Stimulated activated CD4-positive, alpha-beta T cell treated with anti-CD3 and anti-CD28 coated beads, Interleukin-15, amount 100 ng/mL, for 24 hours (primary cell): ENCODE results near the gene DOCK3.
"Not testable (repeated sequence)": the region's sequence is repeated elsewhere in the genome, so short reads cannot be mapped to it uniquely, and the experiment has no call there.

Source experiments
- DNase-seq: peaks from one replicate; pipeline ENCODE4 v3.0.0-alpha.2; 2020

Gene DOCK3

DNA sequence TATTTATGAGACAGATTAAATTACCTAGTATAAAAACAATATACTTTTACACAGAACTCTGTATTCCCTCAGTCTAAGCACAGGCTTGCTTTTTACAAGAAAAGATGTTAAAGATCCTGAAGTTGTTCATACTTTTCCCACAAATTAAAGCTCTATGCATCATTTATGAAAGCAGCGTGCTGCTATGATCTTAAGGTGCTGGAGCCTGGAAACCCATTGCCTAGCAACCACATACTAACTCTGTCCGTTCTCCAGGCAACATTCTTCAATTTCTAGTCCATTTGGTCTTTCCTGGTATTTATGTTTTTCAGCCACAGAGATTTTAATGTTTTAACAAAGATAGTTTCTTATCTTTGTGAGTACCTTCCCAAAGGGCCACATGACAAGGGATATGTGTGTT lies 312.0 kb downstream of the DOCK3 start:
- no peak for DNase-seq

GRCh38 chr3:50994537-50994936 lies 319.8 kb downstream of the DOCK3 start:
- no peak for DNase-seq

GRCh38 chr3:50995085-50995824 lies 320.5 kb downstream of the DOCK3 start:
- no peak for DNase-seq

- no peak for DNase-seq
These were observed 327.8 kb downstream of the DOCK3 start for GRCh38 chr3:51002495-51002894.

DNA sequence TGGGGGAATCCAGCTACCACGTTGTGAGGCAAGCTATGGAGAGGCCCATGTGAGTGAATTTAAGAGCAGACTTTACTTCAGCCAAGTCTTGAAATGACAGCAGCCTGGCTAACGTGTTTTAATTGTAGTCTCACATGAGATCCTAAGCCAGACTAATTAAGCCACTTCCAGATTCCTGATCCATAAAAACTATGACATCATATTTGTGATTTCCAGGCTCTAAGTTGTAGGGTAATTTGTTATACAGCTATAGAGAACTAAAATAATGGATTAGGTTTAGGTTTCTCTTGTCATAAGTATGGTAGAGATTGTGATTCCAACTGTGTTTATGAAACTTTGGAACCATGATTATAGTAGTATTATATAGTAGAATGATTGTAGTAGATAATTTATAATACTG lies 329.5 kb downstream of the DOCK3 start:
- no peak for DNase-seq

GRCh38 chr3:51024121-51024520 lies 349.4 kb downstream of the DOCK3 start:
- no peak for DNase-seq

DNA sequence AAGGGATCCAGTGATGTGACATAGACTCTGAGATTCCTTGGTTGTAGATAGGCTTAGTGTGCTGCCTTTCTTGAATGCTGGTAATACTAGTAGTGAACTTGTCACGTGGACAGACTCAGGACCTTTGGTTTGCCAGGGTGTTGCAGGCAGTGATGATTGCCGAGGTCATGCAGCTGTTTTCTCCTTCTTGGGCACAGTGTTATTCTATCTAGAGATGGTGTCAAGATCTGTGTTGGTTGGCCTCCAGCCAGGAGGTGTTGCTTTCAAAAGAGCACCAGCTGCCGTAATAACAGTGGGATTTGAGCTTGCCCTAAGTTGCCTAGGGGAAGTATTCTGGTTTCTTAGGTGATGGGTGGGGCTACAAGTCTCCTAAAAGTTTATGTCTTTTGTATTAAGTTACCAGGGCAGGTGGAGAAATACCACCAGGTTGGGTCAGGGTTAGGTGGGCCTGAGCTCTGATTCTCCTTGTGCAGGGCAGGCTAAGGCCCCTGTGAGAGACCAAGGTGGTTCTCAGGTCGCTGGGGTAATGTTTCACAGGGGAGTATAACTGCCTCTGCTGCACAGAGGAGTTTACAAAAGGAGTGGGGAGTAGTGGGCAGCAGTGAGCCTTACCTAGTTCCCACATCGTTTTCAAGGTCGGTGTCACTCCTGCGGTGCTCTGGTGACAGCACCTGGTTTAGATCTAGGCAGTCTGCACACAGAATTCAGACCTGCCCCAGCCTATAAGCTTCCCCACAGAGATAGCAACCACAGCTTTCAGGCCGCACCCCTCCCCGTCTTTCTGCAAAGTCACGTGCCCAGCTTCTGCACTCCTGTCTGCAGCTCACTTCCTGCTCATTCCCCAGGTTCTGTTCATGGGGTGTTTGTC lies 350.3 kb downstream of the DOCK3 start:
- DNase-seq: peak; percentile 75

DNA sequence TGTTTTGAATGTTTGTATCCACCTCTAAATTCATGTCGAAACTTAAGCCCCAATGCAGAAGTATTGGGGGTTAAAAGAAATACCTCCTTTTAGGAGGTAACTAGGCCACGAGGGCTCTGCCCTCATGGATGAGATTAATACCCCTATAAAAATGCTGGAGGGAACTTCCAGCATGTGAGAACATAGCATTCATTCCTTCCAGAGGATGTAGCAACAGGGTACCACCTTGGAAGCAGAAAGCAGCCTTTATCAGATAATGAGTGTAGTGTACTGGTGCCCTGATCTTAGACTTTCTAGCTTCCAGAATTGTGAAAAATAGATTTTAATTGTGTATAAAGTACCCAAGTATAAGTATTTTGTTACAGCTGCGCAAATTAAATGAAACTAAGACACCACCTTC lies 356.9 kb downstream of the DOCK3 start:
- no peak for DNase-seq

DNA sequence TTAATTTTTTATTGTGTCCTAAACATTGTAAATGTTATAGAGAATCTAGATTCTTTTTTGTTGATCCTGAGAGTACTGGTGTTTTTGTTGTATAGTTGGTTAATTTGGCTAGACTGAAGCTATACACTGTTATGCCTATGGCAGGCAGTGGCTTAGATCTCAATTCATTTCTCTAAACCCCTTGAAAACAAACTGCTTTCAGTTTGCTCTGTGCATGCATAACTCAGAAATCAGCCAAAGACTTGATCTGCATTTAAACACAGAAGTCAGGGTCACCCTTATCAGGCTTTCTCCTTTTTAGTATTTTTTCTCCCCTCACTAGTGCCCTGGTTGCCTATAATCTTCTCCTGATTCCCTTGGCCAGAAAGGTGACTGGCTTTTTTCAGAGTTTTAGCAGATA lies 360.9 kb downstream of the DOCK3 start:
- DNase-seq: no peak

DNA sequence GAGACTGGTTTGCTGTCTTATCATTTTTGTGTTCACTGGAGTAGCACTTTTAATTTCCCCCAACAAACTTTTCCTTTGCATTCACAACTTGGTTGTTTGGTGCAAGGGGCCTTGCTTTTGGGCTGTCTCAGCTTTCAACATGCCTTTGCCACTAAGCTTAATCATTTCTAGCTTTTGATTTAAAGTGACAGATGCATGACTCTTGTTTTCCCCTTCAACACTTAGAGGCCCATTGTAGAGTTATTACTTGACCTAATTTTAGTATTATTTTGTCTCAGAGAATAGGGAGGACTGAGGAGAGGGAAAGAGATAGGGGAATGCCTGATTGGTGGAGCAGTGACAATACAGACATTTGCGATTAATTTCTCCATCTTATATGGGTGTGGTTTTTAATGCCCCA lies 370.3 kb downstream of the DOCK3 start:
- DNase-seq: no peak

- DNase-seq: no peak
These were observed 377.8 kb downstream of the DOCK3 start for GRCh38 chr3:51052562-51052961.

DNA sequence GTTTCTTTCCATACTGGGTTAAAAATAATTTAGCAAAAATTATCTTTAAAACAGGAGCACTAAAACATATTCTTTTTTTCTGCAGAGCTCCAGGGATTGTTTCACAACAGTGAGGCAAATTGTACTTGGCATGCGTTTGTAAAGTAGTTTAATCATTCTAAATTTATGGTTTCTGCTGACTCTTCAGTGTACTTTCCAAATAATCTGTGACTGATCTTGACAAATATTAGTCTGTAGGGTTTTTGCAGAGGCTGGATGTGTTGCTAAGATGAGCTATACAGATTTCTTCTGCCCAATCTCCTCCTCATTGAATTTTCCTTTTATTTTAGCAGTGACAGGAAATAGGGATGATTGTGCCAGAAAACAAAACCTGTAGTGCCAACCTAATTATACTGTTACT lies 382.4 kb downstream of the DOCK3 start:
- no peak for DNase-seq

DNA sequence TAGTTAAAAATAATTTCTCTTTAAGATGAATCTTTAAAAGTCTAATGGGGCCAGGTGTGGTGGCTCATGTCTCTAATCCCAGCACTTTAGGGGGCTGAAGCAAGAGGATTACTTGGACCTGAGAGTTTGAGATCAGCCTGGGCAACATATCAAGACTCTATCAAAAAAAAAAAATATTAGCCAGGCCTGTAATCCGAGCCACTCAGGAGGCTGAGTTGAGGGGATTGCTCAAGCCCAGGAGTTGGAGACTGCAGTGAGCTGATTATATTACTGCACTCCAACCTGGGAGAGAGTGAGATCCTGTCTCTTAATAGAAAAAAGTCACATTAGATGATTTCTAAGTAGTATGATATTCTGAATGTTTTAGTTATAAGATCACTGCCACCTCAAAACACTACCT lies 388.3 kb downstream of the DOCK3 start:
- DNase-seq: no peak

- no peak for DNase-seq
These were observed 400.6 kb downstream of the DOCK3 start for GRCh38 chr3:51075221-51075775.

GRCh38 chr3:51082363-51082762 lies 407.6 kb downstream of the DOCK3 start:
- no peak for DNase-seq

- DNase-seq: no peak
These were observed 408.8 kb downstream of the DOCK3 start for GRCh38 chr3:51083490-51083889.

DNA sequence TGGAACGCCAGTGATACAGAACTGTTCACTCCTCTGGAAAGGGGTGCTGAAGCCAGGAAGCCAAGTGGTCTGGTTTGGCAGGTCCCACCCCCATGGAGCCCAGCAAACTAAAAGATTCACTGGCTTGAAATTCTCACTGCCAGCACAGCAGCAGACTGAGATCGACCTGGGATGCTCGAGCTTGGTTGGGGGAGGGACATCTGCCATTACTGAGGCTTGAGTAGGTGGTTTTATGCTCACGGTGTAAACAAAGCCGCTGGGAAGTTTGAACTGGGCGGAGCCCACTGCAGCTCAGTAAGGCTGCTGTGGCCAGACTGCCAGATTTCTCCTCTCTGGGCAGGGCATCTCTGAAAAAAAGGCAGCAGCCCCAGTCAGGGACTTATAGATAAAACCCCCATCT lies 417.4 kb downstream of the DOCK3 start:
- DNase-seq: not testable (repeated sequence)

DNA sequence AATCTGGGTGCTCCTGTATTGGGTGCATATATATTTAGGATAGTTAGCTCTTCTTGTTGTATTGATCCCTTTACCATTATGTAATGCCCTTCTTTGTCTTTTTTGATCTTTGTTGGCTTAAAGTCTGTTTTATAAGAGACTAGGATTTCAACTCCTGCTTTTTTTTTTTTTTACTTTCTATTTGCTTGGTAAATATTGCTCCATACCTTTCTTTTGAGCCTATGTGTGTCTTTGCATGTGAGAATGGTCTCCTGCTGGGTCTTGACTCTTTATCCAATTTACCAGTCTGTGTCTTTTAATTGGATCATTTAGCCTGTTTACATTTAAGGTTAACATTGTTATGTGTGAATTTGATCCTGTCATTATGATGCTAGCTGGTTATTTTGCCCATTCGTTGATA lies 420.1 kb downstream of the DOCK3 start:
- DNase-seq: not testable (repeated sequence)

DNA sequence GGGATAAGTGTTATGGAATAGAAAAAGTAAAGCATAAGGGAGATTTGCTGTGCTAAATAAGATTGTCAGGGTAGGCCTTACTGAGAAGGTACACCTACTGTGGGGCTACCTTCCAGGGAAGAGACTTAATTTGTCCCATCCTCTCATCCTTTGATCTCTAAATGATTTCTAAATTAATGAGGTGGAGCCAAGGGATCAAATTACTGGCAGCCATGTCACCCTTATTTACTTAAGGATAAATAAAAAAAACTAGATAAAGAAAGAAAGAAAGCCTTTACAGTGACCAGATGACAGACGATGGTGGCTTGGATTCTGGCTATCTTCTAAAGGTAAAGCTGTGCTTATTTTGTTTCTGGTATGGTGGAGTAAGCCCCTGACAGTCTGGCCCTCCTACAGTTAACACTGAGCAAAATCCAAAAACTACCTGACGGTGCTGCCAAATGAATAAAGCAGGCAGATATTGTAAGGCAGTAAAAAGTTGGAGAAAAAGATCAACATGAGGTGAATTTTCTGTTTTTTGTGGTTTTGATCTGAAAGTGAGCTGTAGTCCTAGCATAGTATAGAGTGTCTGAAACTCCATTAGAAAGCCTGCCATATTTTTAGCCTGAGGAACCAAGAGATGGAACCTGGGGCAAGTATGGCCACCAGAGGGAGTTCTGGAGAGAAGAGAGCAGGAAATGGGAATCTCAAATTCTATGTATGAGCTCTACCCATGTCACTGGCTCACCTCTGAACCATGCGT lies 425.2 kb downstream of the DOCK3 start:
- DNase-seq: peak; percentile 36

DNA sequence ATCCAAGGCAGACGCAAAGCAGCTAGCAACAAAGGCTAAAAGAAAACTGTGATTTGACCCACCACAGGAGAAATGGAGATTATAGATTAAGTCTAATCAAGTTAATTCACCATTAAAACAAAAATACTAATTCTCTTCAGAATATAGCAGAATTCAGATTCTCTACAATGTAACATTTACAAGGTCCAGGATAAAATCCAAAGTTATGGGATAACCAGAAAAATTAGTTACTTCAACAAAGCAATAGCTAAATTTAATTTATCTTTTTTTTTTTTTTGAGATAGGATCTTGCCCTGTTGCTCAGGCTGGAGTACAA lies 425.8 kb downstream of the DOCK3 start:
- DNase-seq: no peak

GRCh38 chr3:51102396-51102795 lies 427.7 kb downstream of the DOCK3 start:
- DNase-seq: no peak

DNA sequence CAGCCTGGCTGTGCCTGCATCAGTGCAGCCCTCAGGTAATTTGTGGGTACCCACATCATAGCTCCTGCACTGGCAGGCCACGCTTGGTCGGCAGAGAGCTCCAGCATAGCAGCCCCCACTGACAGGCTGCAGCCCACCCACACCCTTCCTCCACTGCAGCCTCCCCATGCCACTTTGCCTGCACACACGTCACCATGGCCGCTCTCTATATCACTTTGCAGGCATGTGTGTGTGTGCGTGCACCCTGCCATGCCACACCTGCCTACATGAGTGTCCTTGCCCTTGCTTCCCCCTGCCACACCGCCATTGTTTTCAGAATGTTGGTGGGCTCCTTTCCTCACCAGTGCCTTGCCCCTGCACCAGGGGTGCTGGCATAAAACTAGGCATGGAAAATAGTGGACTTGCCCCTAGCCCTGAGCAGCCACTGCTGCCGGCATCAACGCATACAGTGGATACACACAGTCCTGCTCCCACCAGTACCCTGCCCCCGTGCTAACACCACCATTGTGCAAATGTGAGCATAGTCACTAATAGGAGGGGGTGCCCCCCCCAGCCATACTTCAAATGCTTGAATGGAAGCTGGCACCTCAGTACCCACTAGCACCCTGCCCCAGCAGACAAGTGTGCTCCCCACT lies 431.6 kb downstream of the DOCK3 start:
- DNase-seq: no peak

- DNase-seq: no peak
These were observed 435.9 kb downstream of the DOCK3 start for GRCh38 chr3:51110586-51110985.
